Ascending aorta (tissue), 2 donors: ENCODE results near the gene PVR. TPM values are rescaled to one million over a fixed set of nuclear protein-coding genes. Genes with fewer than 3 reads are reported as not detected.
"Not testable (repeated sequence)": the region's sequence is repeated elsewhere in the genome, so short reads cannot be mapped to it uniquely, and the experiment has no call there.

Source experiments
- DNase-seq, 2 donors: peaks; one replicate each; pipeline ENCODE4 v3.0.0-alpha.2; 2019; ENCODE audit warnings: low spot score in 2 of 2
- H3K27ac ChIP-seq, 2 donors: fragments of 200-600 bp; sonication (generic); one replicate each; pipeline ENCODE4 v1.5.1; 2016 to 2017; ENCODE audit warnings: mild to moderate bottlenecking in 1 of 2
- H3K27me3 ChIP-seq: fragments of 200-600 bp; sonication (generic); one replicate; pipeline ENCODE4 v1.5.1; 2017
- H3K36me3 ChIP-seq, 2 donors: fragments of 200-600 bp; sonication (generic); one replicate each; pipeline ENCODE4 v1.5.1; 2016
- H3K4me1 ChIP-seq, 2 donors: fragments of 200-600 bp; sonication (generic); one replicate each; pipeline ENCODE4 v1.5.1; 2016 to 2017; ENCODE audit warnings: mild to moderate bottlenecking in 1 of 2
- H3K4me3 ChIP-seq, 2 donors: fragments of 200-600 bp; sonication (generic); one replicate each; pipeline ENCODE4 v1.5.1; 2016 to 2017; ENCODE audit warnings: mild to moderate bottlenecking in 1 of 2
- H3K9me3 ChIP-seq, 2 donors: fragments of 200-600 bp; sonication (generic); one replicate each; pipeline ENCODE4 v1.5.1; 2016
- intact Hi-C: fragments of 100-400 bp; cut with DNase I; formaldehyde crosslinking; loops from one replicate; pipeline ENCODE4 v1.15.1; 2023
- total RNA-seq: library from RNA; depleted of rRNA; stranded (reverse); fragments of >200 nt; gene quantifications from one replicate; pipeline ENCODE4 v1.1.0, GENCODE V29; 2016
- TF ChIP-seq, protein P1 (sequence below), 3 experiments: fragments of 200-600 bp in 2 of 3; fragments of 450-650 bp in 1 of 3; sonication (generic) in 2 of 3; IDR thresholded peaks; one replicate each; pipeline ENCODE4 v1.5.1; 2016 to 2019; ENCODE audit warnings: antibody characterized with exemption in 3 of 3, mild to moderate bottlenecking in 1 of 3, moderate library complexity in 1 of 3

The PVR gene
- total RNA-seq, 1 donor from 2014 or later: 61.4 TPM

DNA sequence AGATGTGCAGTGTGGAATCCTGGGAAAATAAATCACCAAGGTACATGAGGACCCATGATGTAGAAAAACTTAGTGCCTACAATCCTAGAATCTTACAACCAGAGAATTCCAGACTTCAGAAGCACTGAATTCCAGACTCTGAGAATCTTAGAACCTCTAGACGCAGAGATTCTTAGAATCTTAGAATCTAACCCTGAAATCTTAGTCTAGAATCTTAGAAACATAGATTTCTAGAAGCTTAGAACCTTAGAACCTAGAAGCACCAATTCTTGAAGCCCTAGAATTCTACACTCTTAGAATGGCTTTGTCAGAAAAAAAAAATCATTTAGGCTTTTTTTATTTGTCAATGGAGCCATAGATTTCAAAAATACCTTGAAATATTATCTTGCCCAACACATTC is 61.3 kb downstream of the PVR start:
- H3K27me3 ChIP-seq: no peaks in the 10 kb centered on the region
- H3K27ac ChIP-seq: no peak overlapping the region
- no peaks in the 10 kb centered on the region for H3K36me3 ChIP-seq
- no peaks in the 10 kb centered on the region for H3K4me1 ChIP-seq
- H3K4me3 ChIP-seq: no peak overlapping the region
- no peak for DNase-seq
- TF ChIP-seq, protein P1, sequence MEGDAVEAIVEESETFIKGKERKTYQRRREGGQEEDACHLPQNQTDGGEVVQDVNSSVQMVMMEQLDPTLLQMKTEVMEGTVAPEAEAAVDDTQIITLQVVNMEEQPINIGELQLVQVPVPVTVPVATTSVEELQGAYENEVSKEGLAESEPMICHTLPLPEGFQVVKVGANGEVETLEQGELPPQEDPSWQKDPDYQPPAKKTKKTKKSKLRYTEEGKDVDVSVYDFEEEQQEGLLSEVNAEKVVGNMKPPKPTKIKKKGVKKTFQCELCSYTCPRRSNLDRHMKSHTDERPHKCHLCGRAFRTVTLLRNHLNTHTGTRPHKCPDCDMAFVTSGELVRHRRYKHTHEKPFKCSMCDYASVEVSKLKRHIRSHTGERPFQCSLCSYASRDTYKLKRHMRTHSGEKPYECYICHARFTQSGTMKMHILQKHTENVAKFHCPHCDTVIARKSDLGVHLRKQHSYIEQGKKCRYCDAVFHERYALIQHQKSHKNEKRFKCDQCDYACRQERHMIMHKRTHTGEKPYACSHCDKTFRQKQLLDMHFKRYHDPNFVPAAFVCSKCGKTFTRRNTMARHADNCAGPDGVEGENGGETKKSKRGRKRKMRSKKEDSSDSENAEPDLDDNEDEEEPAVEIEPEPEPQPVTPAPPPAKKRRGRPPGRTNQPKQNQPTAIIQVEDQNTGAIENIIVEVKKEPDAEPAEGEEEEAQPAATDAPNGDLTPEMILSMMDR (IDR thresholded peaks at IDR 0.05): no peak
- intact Hi-C loops: no loop called here
- H3K9me3 ChIP-seq: no peaks in the 10 kb centered on the region

DNA sequence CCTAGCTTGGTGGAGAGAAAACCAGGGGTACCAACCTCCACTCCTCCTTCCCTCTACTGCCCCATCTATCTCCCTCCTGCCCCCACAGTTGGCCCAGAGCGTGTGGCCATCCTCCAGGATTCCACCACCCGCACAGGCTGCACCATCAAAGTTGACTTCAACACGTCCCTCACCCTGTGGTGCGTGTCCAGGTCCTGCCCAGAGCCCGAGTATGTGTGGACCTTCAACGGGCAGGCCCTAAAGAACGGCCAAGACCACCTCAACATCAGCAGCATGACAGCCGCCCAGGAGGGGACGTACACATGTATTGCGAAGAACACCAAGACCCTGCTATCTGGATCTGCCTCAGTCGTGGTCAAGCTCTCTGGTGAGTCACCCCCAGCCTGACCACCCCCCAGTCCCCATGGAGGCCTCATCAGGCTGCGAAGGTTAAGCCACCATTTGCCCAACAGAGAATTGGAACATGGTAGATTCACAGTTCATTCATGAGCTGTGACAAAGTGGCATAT is 61.8 kb downstream of the PVR start:
- Histone ChIP-seq H3K9me3 (no peaks in the 10 kb centered on the region), H3K4me3 (no peak overlapping the region), H3K36me3 (no peaks in the 10 kb centered on the region), H3K27me3 (no peaks in the 10 kb centered on the region), H3K27ac (no peak overlapping the region), H3K4me1 (no peaks in the 10 kb centered on the region)
- no peak for DNase-seq
- intact Hi-C loops: no loop called here
- TF ChIP-seq, protein P1 (IDR thresholded peaks at IDR 0.05): no peak

DNA sequence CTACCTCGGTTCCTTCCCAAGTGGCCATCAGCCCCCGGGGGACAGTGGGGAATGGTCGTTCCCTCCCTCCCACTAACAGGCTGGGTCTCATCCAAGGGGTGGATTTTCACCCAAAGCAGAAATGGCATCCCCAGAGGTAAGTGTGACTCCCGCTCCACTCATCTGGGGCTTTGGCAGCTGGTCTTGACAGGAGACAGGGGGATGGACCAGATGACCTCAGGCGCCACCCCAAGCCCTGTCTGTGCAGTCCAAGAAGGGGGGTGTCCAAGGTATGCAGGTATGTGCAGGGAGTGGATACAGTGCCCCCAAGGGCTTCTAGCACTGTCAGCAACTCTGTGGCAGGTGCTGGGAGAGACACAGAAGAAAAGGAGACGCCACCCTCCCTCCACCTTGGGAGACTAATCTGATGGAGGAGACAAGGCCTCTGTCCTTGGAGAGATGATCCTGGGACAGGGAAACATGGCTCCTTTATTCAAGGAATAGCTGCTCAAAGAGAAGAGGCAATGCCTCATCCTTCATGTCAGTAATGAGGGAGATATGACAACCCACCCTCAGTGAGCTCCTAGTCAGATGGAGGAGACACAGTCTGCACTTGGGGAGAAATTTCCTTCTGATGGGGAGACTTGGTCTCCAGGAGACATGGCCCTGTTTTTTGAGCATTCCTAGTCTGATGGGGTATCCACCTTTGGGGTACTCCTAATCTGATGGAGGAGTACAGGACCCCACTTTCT is 63.0 kb downstream of the PVR start:
- H3K9me3 ChIP-seq: no peaks in the 10 kb centered on the region
- TF ChIP-seq, protein P1 (IDR thresholded peaks at IDR 0.05): no peak
- no peaks in the 10 kb centered on the region for H3K27me3 ChIP-seq
- no peak overlapping the region for H3K27ac ChIP-seq
- H3K36me3 ChIP-seq: no peaks in the 10 kb centered on the region
- intact Hi-C loops: no loop called here
- no peaks in the 10 kb centered on the region for H3K4me1 ChIP-seq
- H3K4me3 ChIP-seq: no peak overlapping the region
- DNase-seq: no peak

DNA sequence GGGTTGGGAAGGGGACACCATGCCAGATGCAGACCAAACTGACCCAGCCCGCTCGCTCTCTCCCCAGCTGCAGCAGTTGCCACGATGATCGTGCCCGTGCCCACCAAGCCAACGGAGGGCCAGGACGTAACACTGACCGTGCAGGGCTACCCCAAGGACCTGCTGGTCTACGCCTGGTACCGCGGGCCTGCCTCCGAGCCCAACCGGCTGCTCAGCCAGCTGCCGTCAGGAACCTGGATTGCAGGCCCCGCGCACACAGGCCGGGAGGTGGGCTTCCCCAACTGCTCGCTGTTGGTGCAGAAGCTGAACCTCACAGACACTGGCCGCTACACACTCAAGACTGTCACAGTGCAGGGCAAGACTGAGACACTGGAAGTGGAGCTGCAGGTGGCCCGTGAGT is 64.1 kb downstream of the PVR start:
- Histone ChIP-seq H3K27ac (no peak overlapping the region), H3K4me1 (no peaks in the 10 kb centered on the region), H3K36me3 (no peaks in the 10 kb centered on the region), H3K27me3 (no peaks in the 10 kb centered on the region), H3K4me3 (no peak overlapping the region), H3K9me3 (no peaks in the 10 kb centered on the region)
- intact Hi-C loops: no loop called here
- TF ChIP-seq, protein P1 (IDR thresholded peaks at IDR 0.05): no peak
- no peak for DNase-seq

DNA sequence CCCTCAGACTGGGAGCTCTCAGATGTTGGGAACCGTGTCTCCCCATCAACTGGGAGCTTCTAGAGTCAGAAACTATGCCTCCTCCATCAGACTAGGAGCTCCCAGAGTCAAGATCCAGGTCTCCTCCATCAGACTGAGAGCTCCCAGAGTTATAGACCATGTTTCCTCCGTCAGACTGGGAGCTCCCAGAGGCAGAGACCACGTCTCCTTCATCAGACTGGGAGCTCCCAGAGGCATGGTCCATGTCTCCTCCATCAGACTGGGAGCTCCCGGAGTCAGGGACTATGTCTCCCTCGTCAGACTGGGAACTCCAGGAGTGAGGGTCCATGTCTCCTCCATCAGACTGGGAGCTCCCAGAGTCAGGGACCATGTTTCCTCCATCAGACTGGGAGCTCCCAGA is 65.2 kb downstream of the PVR start:
- Histone ChIP-seq H3K27me3 (no peaks in the 10 kb centered on the region), H3K36me3 (no peaks in the 10 kb centered on the region), H3K4me3 (no peak overlapping the region), H3K4me1 (no peaks in the 10 kb centered on the region), H3K27ac (no peak overlapping the region), H3K9me3 (no peaks in the 10 kb centered on the region)
- TF ChIP-seq, protein P1 (IDR thresholded peaks at IDR 0.05): no peak
- DNase-seq: no peak
- intact Hi-C loops: no loop called here

DNA sequence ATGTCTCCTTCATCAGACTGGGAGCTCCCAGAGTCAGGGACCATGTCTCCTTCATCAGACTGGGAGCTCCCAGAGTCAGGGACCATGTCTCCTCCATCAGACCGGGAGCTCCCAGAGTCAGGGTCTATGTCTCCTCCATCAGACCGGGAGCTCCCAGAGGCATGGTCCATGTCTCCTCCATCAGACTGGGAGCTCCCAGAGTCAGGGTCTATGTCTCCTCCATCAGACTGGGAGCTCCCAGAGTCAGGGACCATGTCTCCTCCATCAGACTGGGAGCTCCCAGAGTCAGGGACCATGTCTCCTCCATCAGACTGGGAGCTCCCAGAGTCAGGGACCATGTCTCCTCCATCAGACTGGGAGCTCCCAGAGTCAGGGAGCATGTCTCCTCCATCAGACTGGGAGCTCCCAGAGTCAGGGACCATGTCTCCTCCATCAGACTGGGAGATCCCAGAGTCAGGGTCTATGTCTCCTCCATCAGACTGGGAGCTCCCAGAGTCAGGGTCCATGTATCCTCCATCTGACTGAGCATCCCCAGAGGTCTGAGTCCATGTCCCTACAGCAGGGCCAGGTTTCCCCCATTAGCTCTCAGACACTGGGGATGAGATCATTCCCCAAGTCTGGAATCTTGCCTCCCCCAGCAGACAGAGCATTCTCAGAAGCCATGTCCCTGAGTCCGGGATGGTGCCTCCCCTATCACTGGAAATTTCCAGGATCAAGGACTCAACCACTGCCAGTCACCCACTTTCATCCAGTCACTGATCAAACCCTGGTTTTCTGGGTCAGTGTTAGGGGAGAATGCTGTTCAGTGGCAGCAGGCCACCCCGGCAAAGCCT is 65.9 kb downstream of the PVR start:
- H3K4me3 ChIP-seq, H3K27me3 ChIP-seq, H3K27ac ChIP-seq, intact Hi-C loops, H3K36me3 ChIP-seq, DNase-seq, H3K9me3 ChIP-seq, H3K4me1 ChIP-seq: not testable (repeated sequence)
